Transverse colon (tissue), 4 donors: ENCODE measurements around the gene ASB4. TPM values are rescaled to one million over a fixed set of nuclear protein-coding genes. Genes with fewer than 3 reads are reported as not detected.

Source experiments
- DNase-seq: peaks from one replicate; pipeline ENCODE4 v3.0.0-alpha.2; 2019
- H3K27ac ChIP-seq, 4 donors: fragments of 200-600 bp; sonication (generic); 2 replicates each; pipeline ENCODE4 v1.5.1; 2016 to 2018; ENCODE audit warnings: inconsistent platforms in 4 of 4
- H3K27me3 ChIP-seq: fragments of 200-600 bp; sonication (generic); 2 replicates; pipeline ENCODE4 v1.5.1; 2017; ENCODE audit warnings: inconsistent platforms
- H3K36me3 ChIP-seq, 4 donors: fragments of 200-600 bp; sonication (generic); 2 replicates each; pipeline ENCODE4 v1.5.1; 2017 to 2019; ENCODE audit warnings: inconsistent platforms in 4 of 4
- H3K4me1 ChIP-seq, 4 donors: fragments of 200-600 bp; sonication (generic); 2 replicates each; pipeline ENCODE4 v1.5.1; 2017 to 2020; ENCODE audit warnings: inconsistent platforms in 4 of 4
- H3K4me3 ChIP-seq, 4 donors: fragments of 200-600 bp; sonication (generic); 1 replicate in 1 of 4; 2 replicates in 3 of 4; pipeline versions ENCODE4 v1.5.1 to v1.6.1; 2017 to 2019; ENCODE audit warnings: inconsistent platforms in 4 of 4
- H3K9me3 ChIP-seq, 2 donors: fragments of 200-600 bp; sonication (generic); 2 replicates each; pipeline ENCODE4 v1.5.1; 2017 to 2019; ENCODE audit warnings: inconsistent platforms in 2 of 2
- CTCF ChIP-seq, 5 experiments: fragments of 200-600 bp in 3 of 5; fragments of 450-650 bp in 2 of 5; sonication (generic) in 3 of 5; IDR thresholded peaks; 1 replicate in 2 of 5; 2 replicates in 3 of 5; pipeline ENCODE4 v1.5.1; 2016 to 2017; ENCODE audit warnings: antibody characterized with exemption in 5 of 5, inconsistent platforms in 3 of 5, mild to moderate bottlenecking in 2 of 5, moderate library complexity in 1 of 5
- EP300 ChIP-seq: sonication (generic); formaldehyde crosslinking; IDR thresholded peaks from one replicate; pipeline ENCODE4 v1.6.1; 2017; ENCODE audit warnings: antibody characterized with exemption, low read depth
- POLR2A ChIP-seq: fragments of 450-650 bp; IDR thresholded peaks from one replicate; pipeline ENCODE4 v1.6.1; 2016; ENCODE audit warnings: antibody characterized with exemption, mild to moderate bottlenecking, moderate library complexity
- POLR2AphosphoS5 ChIP-seq, 3 donors: sonication (generic); formaldehyde crosslinking; IDR thresholded peaks; one replicate each; pipeline ENCODE4 v1.6.1; 2016; ENCODE audit warnings: antibody characterized with exemption in 3 of 3
- WGBS, 2 donors: methylation state at CpG; one replicate each; pipeline ENCODE4 v1.1.5; 2018; ENCODE audit warnings: low coverage in 1 of 2; 5-methylcytosine and 5-hydroxymethylcytosine counted together
- in situ Hi-C, 4 donors: fragments of 200-750 bp; cut with MboI; loops; one replicate each; pipeline versions ENCODE4 v1.15.0 to v1.15.1; 2017; ENCODE audit warnings: low sequenced_read_pairs in 3 of 4, low pct_ligation_motif_present in 1 of 4, low pct_unique_long_range_greater_than_20kb in 1 of 4
- intact Hi-C: fragments of 100-400 bp; cut with DNase I; formaldehyde crosslinking; loops from one replicate; pipeline ENCODE4 v1.15.1; 2023; ENCODE audit warnings: low total_unique reads
- total RNA-seq, 4 donors: library from RNA; depleted of rRNA; stranded (reverse); fragments of >200 nt; gene quantifications; one replicate each; pipeline ENCODE4 v1.1.0, GENCODE V29; 2016

Gene ASB4
- total RNA-seq, 4 donors from 2014 or later, result not detected

GRCh38 chr7:95545673-95546072 is 59.9 kb downstream of the ASB4 start:
- Histone ChIP-seq H3K27me3 (no peaks in the 10 kb centered on the region), H3K4me1 (peaks cover 24 to 64% (median 37%) of the 10 kb centered on the region in 4 donors), H3K36me3 (no peaks in the 10 kb centered on the region), H3K9me3 (no peaks in the 10 kb centered on the region), H3K4me3 (peak overlapping the region in 1 of 4 donors; percentile 44), H3K27ac (peak overlapping the region; percentile 85 to 94 (median 90))
- intact Hi-C loops (loop anchor here (2.0 to 5.0 kb wide), 2 partner anchors 52 to 139 kb away; partner anchors contain the start of gene PDK4), in situ Hi-C loops (loop anchor here in 2 of 4 donors (10.0 kb wide), 1 partner anchor 139 kb away; no protein-coding TSS in a partner anchor)
- TF ChIP-seq POLR2AphosphoS5 (IDR thresholded peaks at IDR 0.05) (no peak), EP300 (no peak), CTCF (IDR thresholded peaks at IDR 0.05) (no peak), POLR2A (no peak)
- DNase-seq, result no peak
- WGBS, 2 donors, result 96% methylated on average over 1 of the region's 1 CpG; no CpG with 5 or more reads in 1 of the 2 donors

GRCh38 chr7:95546647-95547046 is 60.9 kb downstream of the ASB4 start:
- no peaks in the 10 kb centered on the region for H3K27me3 ChIP-seq
- in situ Hi-C loops (loop anchor here in 2 of 4 donors (10.0 kb wide), 1 partner anchor 138 kb away; no protein-coding TSS in a partner anchor), intact Hi-C loops (loop anchor here (5.0 kb wide), 1 partner anchor 51 kb away; the partner anchor contains the start of gene PDK4)
- H3K4me3 ChIP-seq, result no peak overlapping the region
- DNase-seq, result no peak
- H3K36me3 ChIP-seq, result no peaks in the 10 kb centered on the region
- 47 to 73% methylated on average over 2 to 4 of the region's 4 CpGs for WGBS, 2 donors
- H3K27ac ChIP-seq, result peak overlapping the region; percentile 85 to 94 (median 90)
- TF ChIP-seq POLR2AphosphoS5 (IDR thresholded peaks at IDR 0.05) (no peak), POLR2A (no peak), EP300 (no peak), CTCF (IDR thresholded peaks at IDR 0.05) (no peak)
- H3K4me1 ChIP-seq, result peaks cover 33 to 74% (median 46%) of the 10 kb centered on the region in 4 donors
- H3K9me3 ChIP-seq, result no peaks in the 10 kb centered on the region

- peaks cover 33 to 76% (median 47%) of the 10 kb centered on the region in 4 donors for H3K4me1 ChIP-seq
- intact Hi-C loops (loop anchor here (5.0 kb wide), 1 partner anchor 50 kb away; the partner anchor contains the start of gene PDK4), in situ Hi-C loops (loop anchor here in 2 of 4 donors (10.0 kb wide), 1 partner anchor 137 kb away; no protein-coding TSS in a partner anchor)
- H3K36me3 ChIP-seq, result no peaks in the 10 kb centered on the region
- no peak for DNase-seq
- TF ChIP-seq EP300 (no peak), CTCF (IDR thresholded peaks at IDR 0.05) (no peak), POLR2A (no peak), POLR2AphosphoS5 (IDR thresholded peaks at IDR 0.05) (no peak)
- H3K27me3 ChIP-seq, result no peaks in the 10 kb centered on the region
- no peaks in the 10 kb centered on the region for H3K9me3 ChIP-seq
- WGBS, 2 donors, result 71 to 74% methylated on average over 5 to 6 of the region's 6 CpGs
- peak overlapping the region; percentile 85 to 94 (median 90) for H3K27ac ChIP-seq
- no peak overlapping the region for H3K4me3 ChIP-seq
Measured at GRCh38 chr7:95547361-95548348, 61.9 kb downstream of the ASB4 start.
